GM12873 (cell line): ENCODE measurements around the gene AMN.

Experiments used
- TF ChIP-seq, protein P1 (sequence below): IDR thresholded peaks from 2 replicates; pipeline ENCODE4 v1.5.1; 2012; ENCODE audit warnings: low read depth, mild to moderate bottlenecking, moderate library complexity, low read length, control low read depth; ENCODE audit not compliant: insufficient read depth; ENCODE audit errors: missing control alignments

AMN gene

GRCh38 chr14:102927878-102928411 is 5.5 kb downstream of the AMN start:
- TF ChIP-seq, protein P1, sequence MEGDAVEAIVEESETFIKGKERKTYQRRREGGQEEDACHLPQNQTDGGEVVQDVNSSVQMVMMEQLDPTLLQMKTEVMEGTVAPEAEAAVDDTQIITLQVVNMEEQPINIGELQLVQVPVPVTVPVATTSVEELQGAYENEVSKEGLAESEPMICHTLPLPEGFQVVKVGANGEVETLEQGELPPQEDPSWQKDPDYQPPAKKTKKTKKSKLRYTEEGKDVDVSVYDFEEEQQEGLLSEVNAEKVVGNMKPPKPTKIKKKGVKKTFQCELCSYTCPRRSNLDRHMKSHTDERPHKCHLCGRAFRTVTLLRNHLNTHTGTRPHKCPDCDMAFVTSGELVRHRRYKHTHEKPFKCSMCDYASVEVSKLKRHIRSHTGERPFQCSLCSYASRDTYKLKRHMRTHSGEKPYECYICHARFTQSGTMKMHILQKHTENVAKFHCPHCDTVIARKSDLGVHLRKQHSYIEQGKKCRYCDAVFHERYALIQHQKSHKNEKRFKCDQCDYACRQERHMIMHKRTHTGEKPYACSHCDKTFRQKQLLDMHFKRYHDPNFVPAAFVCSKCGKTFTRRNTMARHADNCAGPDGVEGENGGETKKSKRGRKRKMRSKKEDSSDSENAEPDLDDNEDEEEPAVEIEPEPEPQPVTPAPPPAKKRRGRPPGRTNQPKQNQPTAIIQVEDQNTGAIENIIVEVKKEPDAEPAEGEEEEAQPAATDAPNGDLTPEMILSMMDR = no peak

DNA sequence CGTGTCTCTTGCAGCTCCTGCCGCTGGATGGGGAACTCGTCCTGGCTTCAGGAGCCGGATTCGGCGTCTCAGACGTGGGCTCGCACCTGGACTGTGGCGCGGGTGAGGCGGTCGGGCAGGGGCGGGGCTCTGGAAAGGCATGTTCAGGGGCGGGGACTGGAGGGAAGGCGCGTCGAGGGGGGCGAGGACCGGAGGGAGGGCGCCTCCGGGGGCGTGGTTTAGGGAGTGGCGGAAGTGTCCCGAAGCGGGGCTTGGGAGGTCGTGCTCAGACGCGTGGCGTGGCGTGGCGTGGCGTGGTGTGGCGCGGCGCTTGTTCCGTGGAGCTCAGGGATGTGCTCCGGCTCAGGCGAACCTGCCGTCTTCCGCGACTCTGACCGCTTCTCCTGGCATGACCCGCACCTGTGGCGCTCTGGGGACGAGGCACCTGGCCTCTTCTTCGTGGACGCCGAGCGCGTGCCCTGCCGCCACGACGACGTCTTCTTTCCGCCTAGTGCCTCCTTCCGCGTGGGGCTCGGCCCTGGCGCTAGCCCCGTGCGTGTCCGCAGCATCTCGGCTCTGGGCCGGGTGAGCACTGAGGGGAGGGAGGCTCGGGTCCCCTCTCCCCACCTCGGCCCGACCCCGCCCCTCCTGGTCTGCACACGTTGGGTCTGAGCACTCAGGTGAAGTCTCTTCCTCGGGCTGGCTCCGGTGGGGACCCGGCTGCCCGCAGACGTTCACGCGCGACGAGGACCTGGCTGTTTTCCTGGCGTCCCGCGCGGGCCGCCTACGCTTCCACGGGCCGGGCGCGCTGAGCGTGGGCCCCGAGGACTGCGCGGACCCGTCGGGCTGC is 6.2 kb downstream of the AMN start:
- TF ChIP-seq, protein P1 = no peak

DNA sequence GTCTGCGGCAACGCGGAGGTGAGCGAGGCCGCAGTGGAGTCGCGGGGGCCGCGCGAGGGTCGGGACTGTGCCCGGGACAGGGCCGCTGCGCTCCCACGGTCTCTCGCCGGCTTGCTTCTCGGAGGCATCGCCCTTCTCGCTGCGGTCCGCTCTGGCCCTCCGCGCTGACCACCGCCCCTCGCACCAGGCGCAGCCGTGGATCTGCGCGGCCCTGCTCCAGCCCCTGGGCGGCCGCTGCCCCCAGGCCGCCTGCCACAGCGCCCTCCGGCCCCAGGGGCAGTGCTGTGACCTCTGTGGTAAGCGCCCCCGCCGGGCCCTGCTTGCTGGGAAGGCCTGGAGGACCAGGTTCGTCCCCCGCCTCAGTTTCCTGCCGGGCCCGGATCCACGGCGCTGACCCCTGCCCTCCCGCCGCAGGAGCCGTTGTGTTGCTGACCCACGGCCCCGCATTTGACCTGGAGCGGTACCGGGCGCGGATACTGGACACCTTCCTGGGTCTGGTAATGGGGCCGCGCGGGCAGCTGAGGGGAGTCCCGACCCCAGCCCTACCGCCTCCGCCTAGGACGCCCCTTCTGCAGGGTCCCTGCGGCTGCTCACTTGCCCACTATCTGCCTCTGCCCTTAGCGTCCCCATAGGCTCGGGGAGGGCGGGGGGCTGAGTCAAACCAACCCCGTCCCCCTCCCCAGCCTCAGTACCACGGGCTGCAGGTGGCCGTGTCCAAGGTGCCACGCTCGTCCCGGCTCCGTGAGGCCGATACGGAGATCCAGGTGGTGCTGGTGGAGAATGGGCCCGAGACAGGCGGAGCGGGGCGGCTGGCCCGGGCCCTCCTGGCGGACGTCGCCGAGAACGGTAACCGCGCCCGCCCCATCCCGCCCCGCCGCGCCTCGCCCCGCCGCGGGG is 7.0 kb downstream of the AMN start:
- TF ChIP-seq, protein P1 = no peak

- TF ChIP-seq, protein P1 = no peak
Observed at GRCh38 chr14:102930138-102930752, 7.8 kb downstream of the AMN start.

DNA sequence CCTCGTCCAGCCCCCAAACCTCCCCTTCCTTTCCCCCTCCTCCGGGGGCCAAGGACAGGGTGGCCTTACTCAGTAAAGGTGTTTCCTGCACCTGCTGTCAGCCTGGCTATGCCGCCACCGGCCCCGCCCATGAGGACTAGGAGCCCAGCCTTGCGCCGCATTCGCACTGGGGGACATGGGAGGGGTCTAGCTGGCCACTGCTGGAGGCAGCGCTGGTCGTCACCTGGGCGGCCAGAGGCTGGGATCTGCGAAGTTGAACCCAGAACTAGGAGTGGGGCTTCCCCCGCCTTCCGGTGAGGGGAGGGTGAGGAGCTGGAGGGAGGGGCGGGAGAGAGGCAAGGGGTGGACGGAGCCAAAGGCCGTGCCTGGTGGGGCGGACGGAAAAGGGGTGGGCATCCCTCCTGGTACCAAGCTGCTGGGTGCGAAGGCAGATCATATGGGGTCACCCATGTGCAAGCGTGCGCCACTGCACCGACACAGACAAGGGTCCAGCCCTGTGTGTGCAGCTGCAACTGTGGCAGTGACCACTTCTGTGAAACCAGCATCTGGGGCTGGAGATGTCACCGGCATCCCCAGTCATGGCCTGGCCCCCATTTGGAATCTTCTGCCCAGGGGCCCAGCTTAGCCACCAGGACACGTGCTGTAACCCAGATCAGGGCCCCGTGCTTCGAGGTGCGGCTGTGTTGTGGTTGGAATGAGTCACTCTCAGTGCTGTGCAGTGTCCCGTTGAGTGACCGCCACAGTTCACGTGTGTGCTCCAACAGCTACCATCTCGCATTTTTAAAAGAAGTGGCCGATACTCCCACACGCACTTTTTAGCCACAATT is 8.5 kb downstream of the AMN start:
- TF ChIP-seq, protein P1 = no peak

GRCh38 chr14:102931580-102932285 is 9.3 kb downstream of the AMN start:
- TF ChIP-seq, protein P1 = no peak
